ENCODE results near the gene SHTN1. TPM values are rescaled to one million over a fixed set of nuclear protein-coding genes. Genes with fewer than 3 reads are reported as not detected.

Gene SHTN1
- total RNA-seq, 2 donors from 2014 or later, result 24.7 to 37.1 TPM

- WGBS, 2 donors, result 82 to 92% methylated on average over 4 of the region's 4 CpGs
- no peak for DNase-seq
- ATAC-seq, result no peak
- intact Hi-C loops (cut with DNase I), result no loop called here
- H3K4me3 ChIP-seq, result no peak overlapping the region
- H3K4me1 ChIP-seq, result peaks cover 13% of the 10 kb centered on the region
- peaks cover 0 to 4% of the 10 kb centered on the region in 2 donors for H3K36me3 ChIP-seq (replicated peaks in 1 of 2; ENCODE audit: insufficient read depth in 1 of 2, low read depth in 2 of 2)
- no peaks in the 10 kb centered on the region for H3K27me3 ChIP-seq
- H3K9me3 ChIP-seq, result no peaks in the 10 kb centered on the region
- H3K27ac ChIP-seq, result no peak overlapping the region
- TF ChIP-seq POLR2A (IDR thresholded peaks at IDR 0.05), result no peak
- TF ChIP-seq, protein P1, sequence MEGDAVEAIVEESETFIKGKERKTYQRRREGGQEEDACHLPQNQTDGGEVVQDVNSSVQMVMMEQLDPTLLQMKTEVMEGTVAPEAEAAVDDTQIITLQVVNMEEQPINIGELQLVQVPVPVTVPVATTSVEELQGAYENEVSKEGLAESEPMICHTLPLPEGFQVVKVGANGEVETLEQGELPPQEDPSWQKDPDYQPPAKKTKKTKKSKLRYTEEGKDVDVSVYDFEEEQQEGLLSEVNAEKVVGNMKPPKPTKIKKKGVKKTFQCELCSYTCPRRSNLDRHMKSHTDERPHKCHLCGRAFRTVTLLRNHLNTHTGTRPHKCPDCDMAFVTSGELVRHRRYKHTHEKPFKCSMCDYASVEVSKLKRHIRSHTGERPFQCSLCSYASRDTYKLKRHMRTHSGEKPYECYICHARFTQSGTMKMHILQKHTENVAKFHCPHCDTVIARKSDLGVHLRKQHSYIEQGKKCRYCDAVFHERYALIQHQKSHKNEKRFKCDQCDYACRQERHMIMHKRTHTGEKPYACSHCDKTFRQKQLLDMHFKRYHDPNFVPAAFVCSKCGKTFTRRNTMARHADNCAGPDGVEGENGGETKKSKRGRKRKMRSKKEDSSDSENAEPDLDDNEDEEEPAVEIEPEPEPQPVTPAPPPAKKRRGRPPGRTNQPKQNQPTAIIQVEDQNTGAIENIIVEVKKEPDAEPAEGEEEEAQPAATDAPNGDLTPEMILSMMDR (IDR thresholded peaks at IDR 0.05), result no peak
Measured at GRCh38 chr10:116886772-116887171, 118.2 kb downstream of the SHTN1 start.

- Histone ChIP-seq H3K4me1 (no peaks in the 10 kb centered on the region), H3K4me3 (no peak overlapping the region), H3K27ac (no peak overlapping the region), H3K9me3 (no peaks in the 10 kb centered on the region), H3K27me3 (no peaks in the 10 kb centered on the region), H3K36me3 (replicated peaks in 1 of 2; ENCODE audit: insufficient read depth in 1 of 2, low read depth in 2 of 2) (peaks cover 0 to 4% of the 10 kb centered on the region in 2 donors)
- intact Hi-C loops (cut with DNase I), result no loop called here
- WGBS, 2 donors, result 77 to 82% methylated on average over 2 of the region's 2 CpGs
- TF ChIP-seq POLR2A (IDR thresholded peaks at IDR 0.05), result no peak
- ATAC-seq (no peak), DNase-seq (no peak)
Measured at GRCh38 chr10:116882639-116883038, 122.3 kb downstream of the SHTN1 start.

DNA sequence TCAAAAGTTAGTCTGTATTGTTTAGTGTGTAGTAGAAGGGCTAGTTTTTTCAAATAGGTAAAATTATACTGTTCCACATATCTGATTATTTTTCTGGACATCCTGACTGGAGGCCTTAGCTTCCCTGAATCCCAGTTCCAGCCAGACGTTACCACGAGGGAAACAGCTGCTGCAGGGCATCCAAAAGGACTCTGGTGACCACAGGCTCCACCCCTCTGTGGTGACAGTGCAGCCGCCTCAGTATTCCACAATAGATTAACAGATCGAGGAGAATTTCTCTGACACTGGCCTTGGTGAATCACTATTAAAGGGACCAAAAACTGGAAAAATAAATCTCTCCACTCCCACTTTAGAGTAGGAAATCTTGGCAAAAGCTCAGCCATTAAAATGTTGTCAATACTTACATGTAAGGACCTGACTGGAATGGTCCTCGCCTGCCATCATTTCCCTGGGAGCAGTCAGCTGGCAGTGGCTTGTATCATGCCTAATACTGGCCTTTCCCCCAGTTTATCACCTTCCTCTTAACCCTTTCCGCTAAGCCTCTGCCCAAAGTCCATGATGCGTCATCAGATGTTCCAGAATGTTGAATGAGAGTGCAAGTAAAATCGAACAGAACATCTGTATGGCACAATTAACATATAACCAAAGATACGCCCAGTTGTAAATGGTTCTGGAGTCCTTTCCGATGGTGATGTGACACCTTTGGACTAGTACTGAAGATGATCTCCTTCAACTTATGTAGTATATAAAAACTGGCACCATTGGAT, 124.1 kb downstream of the SHTN1 start:
- H3K9me3 ChIP-seq, result no peaks in the 10 kb centered on the region
- 80 to 83% methylated on average over 10 of the region's 10 CpGs for WGBS, 2 donors
- no peaks in the 10 kb centered on the region for H3K27me3 ChIP-seq
- ATAC-seq (no peak), DNase-seq (no peak)
- no peak for TF ChIP-seq POLR2A (IDR thresholded peaks at IDR 0.05)
- TF ChIP-seq, protein P1 (IDR thresholded peaks at IDR 0.05), result no peak
- no peaks in the 10 kb centered on the region for H3K4me1 ChIP-seq
- H3K4me3 ChIP-seq, result no peak overlapping the region
- H3K36me3 ChIP-seq (replicated peaks in 1 of 2; ENCODE audit: insufficient read depth in 1 of 2, low read depth in 2 of 2), result peaks cover 0 to 4% of the 10 kb centered on the region in 2 donors
- intact Hi-C loops (cut with DNase I), result no loop called here
- H3K27ac ChIP-seq, result no peak overlapping the region

DNA sequence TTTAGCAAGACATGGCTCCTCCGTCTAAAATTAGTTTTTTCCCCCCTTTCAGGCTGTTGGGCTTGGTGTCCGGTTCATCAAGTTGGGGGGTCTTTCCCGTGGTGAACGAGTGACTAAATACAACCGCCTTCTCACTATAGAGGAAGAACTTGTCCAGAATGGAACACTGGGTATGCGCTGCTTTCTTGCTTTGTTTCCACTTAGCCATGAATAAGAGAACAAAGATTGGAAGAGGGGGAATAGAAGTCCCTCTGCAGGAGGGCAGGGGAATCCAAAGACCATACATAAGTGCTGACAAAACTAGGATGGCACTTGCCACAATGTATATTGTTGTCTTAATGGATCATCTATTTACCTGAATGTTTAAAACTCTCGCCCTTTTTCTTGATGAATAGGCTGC, 125.2 kb downstream of the SHTN1 start:
- intact Hi-C loops (cut with DNase I), result no loop called here

DNA sequence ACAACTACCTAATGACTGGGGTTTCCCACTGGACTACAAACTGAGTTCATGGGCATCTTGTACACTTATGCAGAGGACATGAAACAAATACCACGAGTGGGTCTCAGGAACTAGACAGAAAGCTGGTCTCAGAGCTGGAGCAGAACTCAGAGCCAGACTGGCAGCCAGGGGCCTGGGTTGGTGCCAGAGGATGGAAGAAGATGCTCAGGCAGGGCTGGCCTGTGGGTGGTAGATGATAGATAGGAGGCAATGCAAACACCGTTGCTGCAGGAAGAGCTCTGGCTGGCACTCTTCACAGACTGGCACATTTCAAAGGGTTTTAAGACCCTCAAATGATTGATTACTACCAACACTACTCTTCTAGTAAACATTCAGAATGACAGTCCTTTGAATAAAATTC, 126.9 kb downstream of the SHTN1 start:
- Histone ChIP-seq H3K36me3 (replicated peaks in 1 of 2; ENCODE audit: insufficient read depth in 1 of 2, low read depth in 2 of 2) (no peaks in the 10 kb centered on the region), H3K4me1 (no peaks in the 10 kb centered on the region), H3K27ac (no peak overlapping the region), H3K9me3 (no peaks in the 10 kb centered on the region), H3K27me3 (no peaks in the 10 kb centered on the region), H3K4me3 (no peak overlapping the region)
- 50 to 59% methylated on average over 2 of the region's 2 CpGs for WGBS, 2 donors
- intact Hi-C loops (cut with DNase I), result no loop called here
- TF ChIP-seq, protein P1 (IDR thresholded peaks at IDR 0.05), result no peak
- DNase-seq, result no peak
- no peak for ATAC-seq

More for the DNA sequence above, 125.2 kb downstream of the SHTN1 start:
- H3K36me3 ChIP-seq (replicated peaks in 1 of 2; ENCODE audit: insufficient read depth in 1 of 2, low read depth in 2 of 2), result no peaks in the 10 kb centered on the region
- 57 to 70% methylated on average over 7 of the region's 7 CpGs for WGBS, 2 donors
- H3K4me3 ChIP-seq, result no peak overlapping the region
- no peak for TF ChIP-seq POLR2A (IDR thresholded peaks at IDR 0.05)
- TF ChIP-seq, protein P1 (IDR thresholded peaks at IDR 0.05), result no peak
- DNase-seq, result no peak
- H3K4me1 ChIP-seq, result no peaks in the 10 kb centered on the region
- no peaks in the 10 kb centered on the region for H3K9me3 ChIP-seq
- H3K27ac ChIP-seq, result no peak overlapping the region
- no peak for ATAC-seq
- no peaks in the 10 kb centered on the region for H3K27me3 ChIP-seq
